Activated T-helper 1 cell treated with Interleukin-2 at 50 U/mL for 16 hours (primary cell): ENCODE measurements around the gene OGG1.
"Not testable (repeated sequence)": the region's sequence is repeated elsewhere in the genome, so short reads cannot be mapped to it uniquely, and the experiment has no call there.

Experiments
- DNase-seq: peaks from one replicate; pipeline ENCODE4 v3.0.0-alpha.2; 2020; ENCODE audit warnings: low read depth

The OGG1 gene

DNA sequence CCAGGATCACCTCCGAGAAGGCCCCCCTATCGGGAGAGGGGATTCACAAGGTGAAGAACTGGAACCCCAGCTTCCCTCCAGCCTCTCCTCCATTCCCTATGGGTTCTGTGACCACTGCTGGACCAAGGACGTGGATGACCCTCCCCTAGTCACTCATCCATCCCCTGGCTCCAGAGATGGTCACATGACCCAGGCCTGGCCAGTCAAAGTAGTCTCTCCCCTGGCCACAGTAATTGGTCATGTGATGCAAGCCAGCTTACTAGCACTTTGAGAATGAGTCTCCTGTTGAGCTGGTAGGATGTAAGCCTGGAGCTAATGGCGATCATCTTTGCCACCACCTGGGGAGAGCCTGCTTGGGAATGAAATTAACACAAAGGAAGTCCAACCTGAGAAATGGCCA, 16.1 kb downstream of the OGG1 start:
- DNase-seq, result no peak

DNA sequence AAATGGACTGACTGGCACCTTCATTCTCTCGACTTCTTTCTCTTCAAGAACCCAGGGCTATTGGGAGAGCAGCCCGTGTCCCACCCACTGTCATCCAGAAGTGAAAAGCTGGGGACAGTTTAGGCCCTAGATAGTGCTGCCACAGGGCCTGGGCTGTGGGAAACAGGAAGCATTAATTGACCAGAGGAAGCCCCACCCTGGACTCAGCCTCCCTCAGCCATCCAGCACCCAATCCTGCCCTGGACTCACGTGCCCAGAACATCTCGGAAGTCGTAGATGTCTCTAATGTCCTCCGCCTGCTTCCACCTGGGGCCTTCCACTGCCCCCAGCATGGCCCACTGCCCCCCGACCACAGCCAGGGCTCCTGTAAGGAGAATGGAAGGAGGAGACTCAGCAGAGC, 17.7 kb downstream of the OGG1 start:
- DNase-seq, result no peak

DNA sequence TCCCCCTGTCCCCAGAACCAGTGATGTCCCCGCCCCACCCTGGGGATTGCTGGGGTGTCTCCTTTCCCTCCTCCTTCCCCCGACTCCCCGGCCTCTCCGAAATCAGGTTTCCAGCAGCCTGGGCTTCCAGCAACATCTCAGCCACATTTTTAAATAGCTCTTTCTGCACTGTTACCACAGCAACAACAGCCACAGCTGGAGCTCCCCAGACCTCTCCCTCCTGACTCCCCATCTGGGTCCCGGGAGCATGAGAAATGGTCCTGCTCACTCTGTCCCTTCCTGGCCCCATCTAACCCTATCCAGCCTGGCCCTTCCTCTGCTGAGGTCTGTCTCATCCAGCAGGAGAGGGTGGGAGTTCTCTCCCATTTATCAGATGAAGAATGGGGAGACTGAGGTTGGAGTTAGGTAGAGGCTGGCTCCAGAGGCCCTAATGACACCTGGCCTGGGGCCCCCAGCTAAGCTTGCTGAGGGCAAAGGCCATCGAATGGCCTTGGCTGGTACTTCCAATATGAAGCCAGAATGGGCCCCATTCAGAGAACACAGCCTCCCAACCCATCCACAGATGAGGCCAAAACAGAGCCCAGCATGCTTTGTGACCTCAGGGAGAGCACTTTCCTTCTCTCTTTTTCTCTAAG, 18.5 kb downstream of the OGG1 start:
- no peak for DNase-seq

DNA sequence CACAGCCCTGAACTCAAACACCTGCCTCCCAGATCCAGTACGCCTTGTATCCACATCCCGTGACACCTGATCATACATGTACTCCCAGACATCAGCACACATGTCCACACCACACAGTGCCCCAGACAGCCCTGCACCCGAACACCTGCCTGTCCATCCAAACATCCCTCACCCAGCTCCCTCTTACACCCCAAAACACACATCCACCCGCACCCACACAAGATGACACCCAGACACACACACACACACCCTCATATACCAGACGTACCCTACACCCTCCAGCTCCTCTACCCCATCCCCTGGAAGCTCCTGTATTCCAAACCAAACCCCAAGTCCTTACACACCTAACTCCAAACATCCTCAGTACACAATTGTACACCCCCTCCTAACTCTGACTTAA, 19.3 kb downstream of the OGG1 start:
- no peak for DNase-seq

DNA sequence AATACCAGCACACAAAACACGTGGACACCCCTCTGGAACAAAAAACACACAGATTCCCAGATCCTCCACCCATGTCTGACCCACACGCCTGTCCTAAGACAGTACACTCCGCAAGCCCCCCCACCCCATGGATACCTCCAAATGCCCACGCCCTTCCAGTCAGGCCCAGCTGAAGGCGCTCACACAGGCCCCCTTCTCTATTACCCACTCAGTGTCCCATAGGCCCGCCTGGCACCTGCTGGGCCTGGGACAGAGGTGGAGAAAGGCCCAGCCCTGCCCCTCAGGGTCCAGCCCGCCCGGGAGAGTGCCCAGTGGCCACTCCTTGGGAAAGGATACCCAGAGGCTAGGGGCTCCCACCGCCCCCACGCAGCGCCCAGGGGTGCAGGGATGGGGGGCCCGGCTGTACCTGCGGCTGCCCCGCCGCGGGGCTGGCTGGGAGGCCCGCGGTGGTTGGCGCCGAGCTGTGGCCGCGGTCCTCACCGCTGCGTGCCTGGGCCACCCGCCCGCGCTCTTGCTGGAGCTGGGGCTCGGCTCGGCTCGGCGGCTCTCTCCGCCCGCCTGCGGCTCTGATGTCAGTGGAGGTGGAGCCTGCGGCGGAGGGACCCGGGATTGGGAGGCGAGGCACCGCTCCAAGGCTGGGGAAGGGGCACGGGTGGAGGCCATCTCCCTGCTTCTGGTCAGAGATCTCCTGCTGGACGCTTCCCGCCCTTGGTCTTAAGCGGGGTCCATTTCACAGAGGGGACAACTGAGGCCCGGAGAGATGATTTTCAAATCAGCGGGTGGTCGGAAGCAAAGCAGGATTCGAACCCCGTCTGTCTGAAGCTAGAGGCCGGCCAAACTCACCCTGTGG, 19.9 kb downstream of the OGG1 start, which contains the start of gene CAMK1:
TSS of gene CAMK1 (minus strand) at position 522 of the 850 bp plus-strand sequence. CDS start 2,198 bp downstream, outside the sequence.
- peak; percentile 35 for DNase-seq

DNA sequence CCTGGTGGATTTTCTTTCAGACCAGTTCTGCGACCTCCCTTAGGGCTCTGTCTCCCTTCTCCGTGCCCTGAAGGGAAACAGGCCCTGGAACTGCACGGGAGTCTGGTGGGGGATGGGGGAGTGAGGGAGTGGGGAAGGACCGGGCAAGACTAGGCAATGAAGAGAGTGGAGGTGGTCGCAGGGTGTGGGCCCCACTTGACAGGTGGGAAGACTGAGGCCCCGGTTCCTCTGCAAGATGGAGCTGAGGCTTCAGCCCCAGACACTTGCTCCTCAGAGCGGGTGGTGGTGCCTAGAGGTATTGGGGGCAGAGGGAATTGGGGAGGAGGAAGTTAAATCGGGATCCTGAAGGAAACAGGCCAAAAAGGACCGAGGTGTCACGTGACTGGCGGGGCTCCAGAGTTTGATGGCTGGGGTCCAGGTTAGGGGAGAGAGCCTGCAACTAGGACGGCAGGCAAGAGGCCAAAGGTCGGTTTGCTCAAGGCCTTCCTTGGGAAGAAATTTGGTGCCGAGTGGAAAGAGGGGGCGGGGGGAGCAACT, 20.6 kb downstream of the OGG1 start:
- DNase-seq, result no peak

DNA sequence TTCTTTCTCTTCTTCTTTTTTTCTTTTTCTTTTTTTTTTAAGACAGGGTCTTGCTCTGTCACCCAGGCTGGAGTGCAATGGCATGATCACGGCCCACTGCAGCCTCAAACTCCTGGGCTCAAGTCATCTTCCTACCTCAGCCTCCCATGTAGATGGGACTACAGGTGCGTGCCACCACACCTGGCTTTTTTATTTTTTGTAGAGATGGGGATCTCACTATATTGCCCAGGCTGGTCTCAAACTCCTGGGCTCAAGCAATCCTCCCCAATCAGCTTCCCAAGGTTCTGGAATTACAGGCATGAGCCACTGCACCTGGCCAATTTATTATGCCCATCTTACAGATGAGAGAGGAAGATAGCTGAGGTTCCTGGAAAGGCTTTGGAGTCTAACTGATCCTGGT, 21.3 kb downstream of the OGG1 start:
- not testable (repeated sequence) for DNase-seq

DNA sequence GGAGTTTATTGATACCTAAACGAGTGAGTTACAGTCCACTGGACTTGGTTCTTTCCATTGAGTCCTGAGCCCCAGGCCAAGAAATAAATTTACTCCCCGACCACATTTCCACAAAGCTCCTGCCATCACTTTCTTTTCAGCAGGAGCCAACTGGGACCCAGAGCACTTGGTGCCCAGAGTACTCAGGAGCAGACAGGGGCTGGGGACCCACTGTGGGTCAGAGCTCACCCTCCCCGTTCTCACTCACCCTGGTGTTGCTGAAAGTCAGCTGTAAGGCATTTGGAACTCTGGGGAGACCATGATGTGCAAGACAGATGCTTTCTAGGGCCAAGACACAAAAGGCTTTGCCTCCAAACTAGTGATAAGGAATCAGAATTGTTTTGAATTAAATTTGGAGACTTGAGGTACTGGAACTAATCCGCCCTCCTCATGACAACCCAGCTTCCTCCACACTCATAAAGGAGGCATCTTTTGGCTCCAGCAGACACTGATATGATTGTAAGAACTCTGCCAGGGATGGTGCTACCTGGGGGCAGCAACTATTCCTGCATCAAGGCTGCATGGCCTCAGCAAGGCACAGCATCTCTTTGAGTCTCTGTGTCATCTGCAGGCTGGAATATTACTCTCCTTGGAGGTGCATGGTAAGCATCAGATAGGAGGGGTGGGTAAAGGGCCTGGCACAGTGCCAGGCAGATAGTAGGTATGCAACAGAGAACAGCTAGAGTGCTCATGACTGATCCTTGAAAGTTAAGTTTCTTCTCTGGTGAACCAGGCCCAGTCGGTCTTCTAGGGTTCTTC, 27.3 kb downstream of the OGG1 start:
- DNase-seq, result no peak

DNA sequence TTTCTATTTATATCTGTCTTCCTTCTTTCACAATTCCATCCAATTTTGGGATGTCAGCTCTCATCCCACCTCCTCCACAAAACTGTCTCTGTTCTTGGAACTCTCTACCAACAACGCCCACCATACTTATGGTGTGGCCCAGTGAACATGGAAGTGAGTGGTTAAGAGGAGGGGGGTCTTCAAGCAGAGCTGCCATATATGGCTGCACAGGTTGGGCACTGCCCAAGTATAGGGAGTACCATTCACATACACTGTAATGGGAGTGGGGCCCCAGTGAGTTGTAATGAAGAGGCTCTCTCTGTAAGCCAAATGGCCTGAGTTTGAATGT, 27.9 kb downstream of the OGG1 start:
- DNase-seq, result no peak

DNA sequence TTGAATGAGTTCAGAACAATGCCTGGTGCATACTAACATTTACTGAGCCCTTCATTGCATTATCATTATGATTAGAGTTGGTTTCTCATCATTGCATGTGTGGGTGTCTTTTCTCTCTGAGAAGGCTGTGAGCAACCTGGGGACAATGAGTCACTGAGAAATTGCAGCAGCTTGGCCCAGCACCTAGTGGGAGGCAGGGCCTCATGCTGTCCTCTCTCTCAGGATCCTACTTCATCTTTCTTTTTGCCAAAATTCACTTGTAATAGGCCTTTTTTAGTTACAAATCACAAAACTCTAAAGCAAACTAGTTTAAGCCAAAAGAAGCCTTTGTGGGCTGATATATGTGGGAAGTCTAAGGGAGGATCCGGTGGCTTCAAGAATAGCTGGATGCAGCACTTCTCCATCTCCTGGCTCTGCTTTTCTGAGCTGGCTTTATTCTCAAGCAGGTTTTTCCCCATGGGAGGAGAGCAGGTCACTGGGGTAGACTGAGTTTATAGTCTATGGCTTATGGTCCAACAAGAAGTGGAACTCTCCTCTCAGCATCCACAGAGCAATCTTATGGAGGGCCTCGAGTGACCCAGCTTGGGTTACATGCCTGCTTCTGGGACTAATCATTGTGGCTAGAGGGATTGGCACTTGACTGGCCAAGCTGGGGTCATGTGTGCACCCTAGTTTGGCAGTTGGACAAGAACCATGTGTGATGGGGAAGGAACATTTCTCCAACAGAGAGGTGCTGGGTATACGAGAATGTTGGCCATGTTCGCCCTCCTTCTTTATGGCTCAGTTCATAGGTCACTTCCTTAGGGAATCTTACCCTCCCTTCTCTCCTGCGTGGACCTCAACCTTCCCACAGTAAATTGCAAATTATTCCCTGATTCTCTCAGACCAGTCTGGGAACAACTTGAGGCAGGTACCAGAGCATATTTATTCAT, 28.7 kb downstream of the OGG1 start:
- DNase-seq, result no peak

DNA sequence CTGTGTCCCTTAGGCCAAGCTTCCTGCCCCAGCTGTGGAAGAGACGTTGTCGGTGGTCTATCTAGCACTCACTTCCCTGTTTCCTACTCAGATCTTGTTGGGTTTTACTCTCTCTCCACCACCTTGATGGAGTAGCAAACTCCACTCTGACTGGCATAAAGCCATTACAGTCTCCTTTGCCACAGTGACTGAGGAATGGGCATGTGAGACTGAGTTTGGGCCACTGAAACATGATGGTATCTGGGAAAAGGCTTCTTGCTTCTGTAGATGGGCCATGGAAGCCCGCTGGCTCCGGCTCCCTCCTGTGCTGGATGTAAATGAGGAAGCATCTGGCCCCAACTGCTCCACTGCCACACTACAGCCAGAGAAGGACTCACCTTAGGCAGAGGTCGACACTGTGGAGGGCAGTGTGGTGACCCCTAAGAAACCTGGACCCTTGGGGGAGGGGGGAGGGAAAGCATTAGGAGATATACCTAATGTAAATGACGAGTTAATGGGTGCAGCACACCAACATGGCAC, 29.4 kb downstream of the OGG1 start:
- no peak for DNase-seq

DNA sequence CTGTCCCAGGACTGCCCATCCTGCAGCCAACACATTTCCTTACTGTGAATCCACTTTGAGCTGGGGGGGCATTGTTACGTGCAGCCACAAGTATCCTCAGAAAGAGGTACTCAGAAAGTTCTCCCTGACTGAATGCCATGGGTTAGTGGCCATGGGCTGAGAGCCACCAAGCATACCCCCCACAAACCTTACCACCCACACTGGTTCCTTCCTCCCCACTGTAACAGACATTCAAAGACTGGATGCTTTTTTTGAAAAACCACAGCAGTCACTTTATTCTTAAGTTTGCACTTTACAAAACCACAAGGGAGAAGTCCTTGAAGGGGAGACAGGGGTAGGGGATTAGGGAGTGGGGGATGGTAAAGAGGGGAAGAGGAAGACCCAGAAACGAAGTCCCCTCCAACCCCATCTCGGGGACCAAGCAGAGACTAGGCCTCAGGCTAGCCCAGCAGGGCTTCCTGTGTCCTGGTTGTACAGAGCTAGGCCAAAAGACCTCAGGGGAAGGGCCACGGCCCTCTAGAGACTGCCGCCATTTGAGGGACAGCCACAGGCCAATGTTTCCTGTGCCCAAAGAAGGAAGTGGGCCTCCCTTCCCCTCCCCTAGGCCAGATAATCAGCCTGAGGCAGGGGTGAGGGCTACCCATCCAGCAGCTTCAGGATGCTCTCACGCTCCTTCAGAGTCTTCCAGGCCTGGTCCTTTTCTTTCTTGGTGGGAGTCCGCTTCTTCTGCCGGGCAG, 30.1 kb downstream of the OGG1 start:
- no peak for DNase-seq

DNA sequence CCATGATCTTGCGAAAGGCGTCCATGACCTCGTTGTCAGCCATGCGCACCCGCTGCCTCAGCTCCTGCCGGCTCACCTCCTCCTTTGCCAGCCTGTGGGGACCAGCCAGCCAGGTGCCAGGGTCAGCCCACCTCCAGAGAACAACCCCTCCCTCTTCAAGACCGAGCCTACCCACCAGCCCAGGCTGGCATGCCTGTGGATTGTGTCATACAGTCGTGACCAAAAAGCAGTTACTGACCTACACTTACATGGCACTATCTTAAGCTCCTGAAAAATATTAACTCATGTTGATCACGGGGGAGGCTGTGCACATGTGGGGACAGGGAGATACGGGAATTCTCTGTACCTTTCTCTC, 30.7 kb downstream of the OGG1 start:
- DNase-seq, result no peak

DNA sequence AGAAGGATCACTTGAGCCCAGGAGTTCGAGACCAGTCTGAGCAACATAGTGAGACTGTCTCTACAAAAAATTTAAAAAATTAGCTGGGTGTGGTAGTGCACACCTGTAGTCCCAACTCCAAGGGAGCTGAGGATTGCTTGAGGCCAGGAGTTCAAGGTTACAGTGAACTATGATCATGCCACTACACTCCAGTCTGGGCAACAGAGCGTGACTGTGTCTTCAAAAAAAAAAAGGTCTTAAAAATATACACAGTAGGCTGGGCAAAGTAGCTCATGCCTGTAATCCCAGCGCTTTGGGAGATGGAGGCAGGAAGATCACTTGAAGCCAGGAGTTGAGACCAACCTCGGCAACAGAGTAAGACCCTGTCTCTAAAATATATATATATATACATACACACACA, 31.2 kb downstream of the OGG1 start:
- DNase-seq, result no peak

DNA sequence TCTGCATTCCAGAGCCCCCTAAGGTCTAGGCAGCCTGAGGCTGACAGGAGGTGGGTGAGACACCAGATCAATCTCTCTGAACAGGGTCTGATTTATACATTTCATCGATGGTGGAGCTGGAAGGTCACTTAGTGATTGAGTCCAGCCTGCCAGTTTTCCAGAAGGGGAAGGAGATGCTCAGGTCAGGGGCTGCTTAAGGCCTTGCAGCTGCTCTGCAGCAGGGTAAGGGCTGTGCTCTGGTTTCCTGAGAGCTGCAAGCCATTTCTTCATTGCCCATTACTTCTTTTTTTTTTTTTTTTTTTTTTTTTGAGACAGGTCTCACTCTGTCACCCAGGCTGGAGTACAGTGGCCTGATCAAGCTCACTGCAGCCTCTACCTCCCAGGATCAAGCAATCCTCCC, 31.8 kb downstream of the OGG1 start:
- no peak for DNase-seq

DNA sequence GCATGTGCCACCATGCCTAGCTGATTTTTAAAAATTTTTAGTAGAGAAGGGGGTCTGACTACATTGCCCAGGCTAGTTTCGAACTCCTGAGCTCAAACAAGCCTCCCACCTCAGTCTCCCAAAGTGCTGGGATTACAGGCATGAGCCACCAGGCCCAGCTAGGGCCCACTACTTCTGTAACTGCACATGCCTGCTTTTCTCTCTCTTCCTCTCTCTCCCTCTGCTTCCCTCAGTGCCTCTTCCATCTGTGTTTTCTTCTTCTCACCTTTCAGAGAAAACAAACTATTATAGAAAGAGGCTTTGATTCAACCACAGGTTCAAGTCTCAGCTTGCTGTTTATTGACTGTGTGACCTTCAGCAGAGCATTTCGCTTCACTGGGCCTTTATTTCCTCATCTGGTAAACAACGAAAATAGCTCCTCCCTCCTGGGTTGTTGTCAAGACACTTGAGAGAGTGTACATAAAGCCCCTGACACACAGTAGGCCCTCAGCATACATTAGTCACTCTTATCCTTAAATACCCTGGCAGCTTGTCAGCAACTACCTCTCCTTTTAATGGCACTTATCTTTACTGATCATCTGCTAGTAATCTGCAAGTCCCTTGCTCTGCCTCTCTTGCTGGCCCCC, 32.3 kb downstream of the OGG1 start:
- no peak for DNase-seq

DNA sequence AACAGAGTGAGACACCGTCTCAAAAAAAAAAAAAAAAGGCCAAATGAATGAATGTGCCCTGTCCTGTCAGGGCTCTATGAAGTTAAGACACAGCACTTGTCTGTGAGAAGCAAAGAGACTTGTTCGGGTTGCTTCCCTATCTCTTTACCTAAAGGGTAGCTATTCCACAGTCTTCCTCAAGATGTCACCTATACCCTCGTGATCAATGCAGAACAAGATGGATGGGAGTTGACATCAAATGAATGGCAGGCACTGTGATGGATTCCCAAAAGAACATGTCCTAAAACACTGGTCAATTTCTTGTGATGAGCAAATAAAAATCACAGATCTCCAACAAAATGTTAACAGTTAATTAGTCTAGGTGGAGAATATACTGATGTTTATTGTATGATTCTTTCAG, 33.0 kb downstream of the OGG1 start:
- no peak for DNase-seq

DNA sequence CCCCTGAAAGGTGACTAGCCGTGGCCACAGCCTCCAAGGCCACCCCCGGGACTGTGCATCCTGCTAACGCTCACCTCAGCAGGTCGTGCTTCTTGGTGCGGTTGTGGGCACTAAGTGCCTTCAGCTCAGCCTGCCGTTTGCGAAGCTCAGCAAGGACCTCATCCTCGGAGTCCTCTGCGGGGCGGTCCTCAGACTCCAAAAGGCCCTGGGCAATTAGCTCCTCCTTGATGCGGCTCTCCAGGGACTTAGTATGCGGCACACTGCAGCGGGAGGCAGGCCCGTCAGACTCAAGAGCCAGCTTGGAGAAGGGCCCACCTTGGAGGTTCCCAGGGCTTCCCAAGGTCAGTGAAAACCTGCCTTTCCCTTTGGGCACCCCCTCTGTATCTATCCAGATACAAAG, 34.2 kb downstream of the OGG1 start:
- DNase-seq, result no peak

DNA sequence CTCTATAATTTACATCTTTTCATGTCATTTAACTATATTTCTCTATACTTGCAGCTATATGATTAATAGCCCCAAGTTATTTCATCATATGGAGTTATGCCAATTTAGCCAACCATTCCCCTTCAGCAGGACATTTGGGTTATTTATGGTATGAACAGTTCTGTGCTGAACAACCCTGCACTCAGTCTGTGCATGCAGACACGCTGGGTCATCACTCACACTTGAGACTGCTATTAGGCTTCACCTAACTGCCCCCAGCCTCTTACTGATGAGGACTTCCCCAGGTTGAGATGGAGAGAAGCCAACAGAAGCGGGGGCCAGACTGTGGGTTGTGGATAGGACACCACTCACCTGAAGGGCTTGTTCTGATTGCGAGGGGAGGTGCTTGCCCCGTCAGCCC, 35.2 kb downstream of the OGG1 start:
- DNase-seq, result no peak

DNA sequence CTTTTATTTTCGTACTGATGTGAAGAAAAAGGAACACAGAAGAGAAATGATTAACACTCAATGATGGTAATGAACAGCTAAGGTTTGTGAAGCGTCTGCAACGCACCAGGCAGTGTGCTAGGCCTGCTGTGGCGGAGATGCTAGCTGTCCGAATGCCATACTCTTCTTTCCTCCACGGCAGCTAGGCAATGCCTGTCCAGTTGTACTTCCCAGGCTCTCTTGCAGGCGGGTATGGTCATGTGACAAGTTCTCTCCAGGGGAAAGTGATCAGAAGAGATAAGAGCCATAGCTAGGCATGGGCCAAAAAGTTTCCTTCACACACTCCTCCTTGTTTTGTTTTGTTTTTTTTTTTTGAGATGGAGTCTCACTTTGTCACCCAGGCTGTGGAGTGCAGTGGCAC, 35.9 kb downstream of the OGG1 start:
- no peak for DNase-seq
